A673 (cell line): ENCODE data around the gene UBE3B.

Experiments
- EZH2 ChIP-seq: fragments of 200-600 bp; sonication (generic); IDR thresholded peaks from 2 replicates; pipeline ENCODE4 v1.6.1; 2017; ENCODE audit warnings: borderline replicate concordance, low read depth, mild to moderate bottlenecking, mixed read lengths, antibody characterized with exemption, low read length; ENCODE audit not compliant: poor library complexity, severe bottlenecking
- TF ChIP-seq, protein P1 (sequence below): fragments of 300-800, 200-600 bp; sonication (generic); conservative IDR thresholded peaks from 2 replicates; pipeline ENCODE4 v1.5.1; 2017; ENCODE audit warnings: low read depth, mild to moderate bottlenecking, antibody characterized with exemption, low read length, moderate library complexity, mixed read lengths

DNA sequence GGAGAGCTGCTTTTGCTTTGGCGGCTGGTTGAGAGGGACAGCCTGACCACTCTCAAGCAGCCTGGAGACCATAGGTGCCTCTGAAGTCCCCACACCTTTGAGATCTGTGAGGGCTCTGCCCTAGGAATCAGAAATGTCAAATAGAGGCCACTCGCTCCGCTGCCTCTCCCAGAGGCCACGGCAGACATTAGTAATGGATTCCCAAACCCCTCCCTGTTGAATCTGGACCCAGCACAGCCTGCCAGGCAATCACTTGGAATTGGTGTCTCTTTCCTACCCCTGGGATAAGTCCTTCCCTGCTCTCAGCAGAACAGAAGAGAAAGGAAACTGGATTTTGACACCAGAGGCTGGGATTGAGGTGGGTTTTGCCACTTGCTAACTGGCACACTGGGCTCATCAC is 70.8 kb downstream of the UBE3B start:
- TF ChIP-seq, protein P1, sequence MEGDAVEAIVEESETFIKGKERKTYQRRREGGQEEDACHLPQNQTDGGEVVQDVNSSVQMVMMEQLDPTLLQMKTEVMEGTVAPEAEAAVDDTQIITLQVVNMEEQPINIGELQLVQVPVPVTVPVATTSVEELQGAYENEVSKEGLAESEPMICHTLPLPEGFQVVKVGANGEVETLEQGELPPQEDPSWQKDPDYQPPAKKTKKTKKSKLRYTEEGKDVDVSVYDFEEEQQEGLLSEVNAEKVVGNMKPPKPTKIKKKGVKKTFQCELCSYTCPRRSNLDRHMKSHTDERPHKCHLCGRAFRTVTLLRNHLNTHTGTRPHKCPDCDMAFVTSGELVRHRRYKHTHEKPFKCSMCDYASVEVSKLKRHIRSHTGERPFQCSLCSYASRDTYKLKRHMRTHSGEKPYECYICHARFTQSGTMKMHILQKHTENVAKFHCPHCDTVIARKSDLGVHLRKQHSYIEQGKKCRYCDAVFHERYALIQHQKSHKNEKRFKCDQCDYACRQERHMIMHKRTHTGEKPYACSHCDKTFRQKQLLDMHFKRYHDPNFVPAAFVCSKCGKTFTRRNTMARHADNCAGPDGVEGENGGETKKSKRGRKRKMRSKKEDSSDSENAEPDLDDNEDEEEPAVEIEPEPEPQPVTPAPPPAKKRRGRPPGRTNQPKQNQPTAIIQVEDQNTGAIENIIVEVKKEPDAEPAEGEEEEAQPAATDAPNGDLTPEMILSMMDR = no peak
- TF ChIP-seq EZH2 = no peak
